H1 (cell line): ENCODE data around the gene SRSF7. TPM values are rescaled to one million over a fixed set of nuclear protein-coding genes. Genes with fewer than 3 reads are reported as not detected.

Experiments
- CTCF ChIA-PET: fragments of 300-600 bp; sonication (Branson Sonifier 250); formaldehyde crosslinking; loops from one replicate; lab custom pipeline; 2021; ENCODE audit not compliant: partially characterized antibody; lab: Charles Lee
- POLR2A ChIA-PET: fragments of 300-600 bp; sonication (Branson Sonifier 250); formaldehyde crosslinking; loops from one replicate; lab custom pipeline; 2021; ENCODE audit warnings: inconsistent platforms; ENCODE audit not compliant: partially characterized antibody; lab: Charles Lee
- DNase-seq, 2 experiments: peaks; one replicate each; pipeline versions ENCODE4 v3.0.0 to v3.0.0-alpha.2; 2010 to 2022; ENCODE audit warnings: low spot score in 2 of 2, low read depth in 1 of 2, mixed read lengths in 1 of 2
- FAIRE-seq: peaks from 2 replicates; lab custom pipeline; 2011; peaks lifted over from hg19 to GRCh38; lab: Jason Lieb, UNC
- H2AFZ ChIP-seq: 2 replicates; pipeline ENCODE4 v1.8.1; 2012; ENCODE audit warnings: low read length, inconsistent platforms
- H2AK5ac ChIP-seq: 2 replicates; pipeline ENCODE4 v1.6.1; 2013; ENCODE audit warnings: low read depth, low read length
- H2BK120ac ChIP-seq: replicated peaks from 2 replicates; pipeline ENCODE3; 2013; ENCODE audit warnings: low read depth, low read length, inconsistent platforms
- H2BK12ac ChIP-seq: 2 replicates; pipeline ENCODE4 v1.6.1; 2013; ENCODE audit warnings: low read depth, low read length
- H2BK15ac ChIP-seq: 2 replicates; pipeline ENCODE4 v1.6.1; 2013; ENCODE audit warnings: low read length
- H2BK20ac ChIP-seq: 2 replicates; pipeline ENCODE4 v1.6.1; 2013; ENCODE audit warnings: low read length
- H2BK5ac ChIP-seq: 2 replicates; pipeline ENCODE4 v1.6.1; 2013; ENCODE audit warnings: low read depth, low read length
- H3K14ac ChIP-seq: 2 replicates; pipeline ENCODE4 v1.6.1; 2013; ENCODE audit warnings: inconsistent platforms; ENCODE audit not compliant: insufficient read length
- H3K18ac ChIP-seq: 2 replicates; pipeline ENCODE4 v1.6.1; 2013; ENCODE audit warnings: low read length; ENCODE audit errors: extremely low read depth
- H3K23ac ChIP-seq: 2 replicates; pipeline ENCODE4 v1.6.1; 2013; ENCODE audit warnings: inconsistent platforms; ENCODE audit not compliant: insufficient read length
- H3K23me2 ChIP-seq: 2 replicates; pipeline ENCODE4 v1.6.1; 2013; ENCODE audit warnings: low read depth, low read length
- H3K27ac ChIP-seq: 2 replicates; pipeline ENCODE4 v1.6.1; 2011; ENCODE audit warnings: low read depth, low read length, inconsistent platforms
- H3K27me3 ChIP-seq, 4 experiments: replicated peaks in 1 of 4; 1 replicate in 1 of 4; 2 replicates in 3 of 4; pipeline versions ENCODE4 v1.6.1 to v1.8.1; 2011 to 2013; ENCODE audit warnings: low read length in 3 of 4, mild to moderate bottlenecking in 3 of 4, inconsistent platforms in 2 of 4, mixed read lengths in 2 of 4, moderate library complexity in 1 of 4; ENCODE audit not compliant: control insufficient read depth in 3 of 4, insufficient read depth in 3 of 4; ENCODE audit errors: extremely low read depth in 1 of 4
- H3K36me3 ChIP-seq, 4 experiments: 2 replicates each; pipeline versions ENCODE4 v1.6.1 to v1.8.1; 2011 to 2013; ENCODE audit warnings: mild to moderate bottlenecking in 4 of 4, low read length in 3 of 4, moderate library complexity in 2 of 4, control low read depth in 1 of 4, inconsistent platforms in 1 of 4; ENCODE audit not compliant: insufficient read depth in 4 of 4, control insufficient read depth in 2 of 4
- H3K4ac ChIP-seq: replicated peaks from 2 replicates; pipeline ENCODE3; 2013; ENCODE audit warnings: low read length, low read depth, mixed read lengths, inconsistent platforms; ENCODE audit not compliant: insufficient read length
- H3K4me1 ChIP-seq, 4 experiments: replicated peaks in 1 of 4; 1 replicate in 1 of 4; 2 replicates in 3 of 4; pipeline versions ENCODE4 v1.6.1 to v1.8.1; 2011 to 2013; ENCODE audit warnings: low read length in 3 of 4, inconsistent platforms in 2 of 4, mixed read lengths in 1 of 4; ENCODE audit not compliant: insufficient read depth in 4 of 4, control insufficient read depth in 3 of 4
- H3K4me2 ChIP-seq, 2 experiments: 2 replicates each; pipeline versions ENCODE4 v1.6.1 to v1.8.1; 2011 to 2013; ENCODE audit warnings: low read depth in 2 of 2, low read length in 2 of 2, control low read depth in 1 of 2, inconsistent platforms in 1 of 2, mild to moderate bottlenecking in 1 of 2; ENCODE audit not compliant: insufficient read depth in 1 of 2
- H3K4me3 ChIP-seq, 4 experiments: fragments of 200-600, 300-600 bp in 1 of 4; sonication (generic), shearing (Covaris generic), sonication (Bioruptor Twin) in 1 of 4; 2 replicates each; pipeline versions ENCODE4 v1.5.1 to v1.8.1; 2011 to 2016; ENCODE audit warnings: low read length in 4 of 4, low read depth in 3 of 4, control low read depth in 2 of 4, inconsistent platforms in 2 of 4, mild to moderate bottlenecking in 2 of 4, mixed read lengths in 1 of 4, moderate library complexity in 1 of 4; ENCODE audit not compliant: insufficient read depth in 2 of 4; ENCODE audit errors: extremely low read depth in 1 of 4
- H3K56ac ChIP-seq: replicated peaks from 2 replicates; pipeline ENCODE3; 2013; ENCODE audit warnings: low read depth, mild to moderate bottlenecking, mixed read lengths, low read length, inconsistent platforms; ENCODE audit not compliant: insufficient read length
- H3K79me1 ChIP-seq: 2 replicates; pipeline ENCODE4 v1.6.1; 2013; ENCODE audit warnings: low read depth, low read length, control low read depth
- H3K79me2 ChIP-seq, 2 experiments: 2 replicates each; pipeline versions ENCODE4 v1.6.1 to v1.8.1; 2012 to 2013; ENCODE audit warnings: low read length in 2 of 2, mild to moderate bottlenecking in 2 of 2, inconsistent platforms in 1 of 2; ENCODE audit not compliant: insufficient read depth in 2 of 2, control insufficient read depth in 1 of 2
- H3K9ac ChIP-seq, 4 experiments: replicated peaks in 1 of 4; 1 replicate in 1 of 4; 2 replicates in 3 of 4; pipeline versions ENCODE4 v1.6.1 to v1.8.1; 2011 to 2013; ENCODE audit warnings: low read depth in 3 of 4, low read length in 3 of 4, control low read depth in 2 of 4, mild to moderate bottlenecking in 2 of 4, moderate library complexity in 2 of 4, inconsistent platforms in 1 of 4; ENCODE audit errors: extremely low read depth in 1 of 4
- H3K9me3 ChIP-seq, 2 experiments: 2 replicates each; pipeline versions ENCODE4 v1.6.1 to v1.8.1; 2012 to 2013; ENCODE audit warnings: mild to moderate bottlenecking in 2 of 2, moderate library complexity in 2 of 2, control low read depth in 1 of 2, inconsistent platforms in 1 of 2, low read depth in 1 of 2, low read length in 1 of 2, mixed read lengths in 1 of 2; ENCODE audit not compliant: insufficient read depth in 2 of 2
- H4K20me1 ChIP-seq, 2 experiments: replicated peaks in 1 of 2; 2 replicates each; pipeline versions ENCODE3 to v1.8.1; 2011 to 2013; ENCODE audit warnings: inconsistent platforms in 2 of 2, low read length in 2 of 2, mild to moderate bottlenecking in 1 of 2; ENCODE audit not compliant: insufficient read depth in 2 of 2, control insufficient read depth in 1 of 2
- H4K5ac ChIP-seq: 2 replicates; pipeline ENCODE4 v1.6.1; 2013; ENCODE audit warnings: low read length, low read depth, mixed read lengths, inconsistent platforms; ENCODE audit not compliant: insufficient read length
- H4K8ac ChIP-seq: 2 replicates; pipeline ENCODE4 v1.8.0; 2013; ENCODE audit warnings: mild to moderate bottlenecking, moderate library complexity, low read length, inconsistent platforms; ENCODE audit not compliant: insufficient read depth; ENCODE audit errors: extremely low read depth
- H4K91ac ChIP-seq: replicated peaks from 2 replicates; pipeline ENCODE3; 2013; ENCODE audit warnings: low read length, mixed read lengths, inconsistent platforms; ENCODE audit not compliant: insufficient read length
- BRCA1 ChIP-seq: IDR thresholded peaks from 2 replicates; pipeline ENCODE4 v1.6.1; 2012; ENCODE audit warnings: low read depth, low read length, improper control_type of control experiment
- HDAC6 ChIP-seq: IDR thresholded peaks from one replicate; pipeline ENCODE4 v1.7.1; 2012; ENCODE audit warnings: low read depth, mild to moderate bottlenecking, inconsistent platforms, low read length, moderate library complexity
- KDM5A ChIP-seq: fragments of 200-600 bp; IDR thresholded peaks from 2 replicates; pipeline ENCODE4 v1.7.1; 2012; ENCODE audit warnings: mild to moderate bottlenecking, low read length, inconsistent platforms, mixed read lengths
- NRF1 ChIP-seq: IDR thresholded peaks from 2 replicates; pipeline ENCODE4 v1.6.1; 2011; ENCODE audit warnings: mild to moderate bottlenecking, low read depth, low read length, improper control_type of control experiment
- PHF8 ChIP-seq: fragments of 200-600 bp; sonication (generic); conservative IDR thresholded peaks from 2 replicates; pipeline ENCODE4 v1.7.1; 2012; ENCODE audit warnings: low read depth, mild to moderate bottlenecking, inconsistent platforms, low read length, moderate library complexity
- RAD21 ChIP-seq, 2 experiments: IDR thresholded peaks in 1 of 2; conservative IDR thresholded peaks in 1 of 2; 2 replicates each; pipeline ENCODE4 v1.6.1; 2011; ENCODE audit warnings: low read depth in 2 of 2, low read length in 2 of 2, improper control_type of control experiment in 1 of 2, inconsistent platforms in 1 of 2, mild to moderate bottlenecking in 1 of 2, moderate library complexity in 1 of 2
- RFX5 ChIP-seq: IDR thresholded peaks from 2 replicates; pipeline ENCODE4 v1.6.1; 2011; ENCODE audit warnings: low read depth, low read length, improper control_type of control experiment, borderline replicate concordance
- SP4 ChIP-seq: IDR thresholded peaks from 2 replicates; pipeline ENCODE4 v1.6.1; 2012; ENCODE audit warnings: low read length, inconsistent platforms
- WGBS, 2 experiments: shearing (Covaris generic) in 1 of 2; methylation state at CpG; one replicate each; pipeline versions ENCODE4 v1.1.6 to v1.1.7; 2013 to 2015; ENCODE audit warnings: low lambda C conversion rate in 2 of 2, mixed read lengths in 2 of 2, inconsistent platforms in 1 of 2, low coverage in 1 of 2, missing lambda C conversion rate in 1 of 2; ENCODE audit not compliant: insufficient replicate concordance in 2 of 2, insufficient coverage in 1 of 2, insufficient read length in 1 of 2; ENCODE audit errors: extremely low coverage in 1 of 2, missing lambda C conversion rate in 1 of 2; 5-methylcytosine and 5-hydroxymethylcytosine counted together
- polyA plus RNA-seq, 7 experiments: library from polyadenylated mRNA; depleted of rRNA in 3 of 7; stranded (reverse) in 5 of 7; unstranded in 2 of 7; fragments of >200 nt in 5 of 7; fragments of 200-250 nt in 2 of 7; gene quantifications; 1 replicate in 5 of 7; 2 replicates in 1 of 7; 4 replicates in 1 of 7; pipeline versions ENCODE4 v1.2.1 to v1.2.3, GENCODE V29; 2011 to 2013; ENCODE audit warnings: missing spikeins in 2 of 7, mixed read lengths in 2 of 7
- total RNA-seq: library from RNA; stranded (reverse); fragmentation: NEBNext Ultra II Directional; extraction: Animal tissue kit (Norgen Biotek cat#: 25700); gene quantifications from 2 replicates; pipeline ENCODE4 v1.2.1, GENCODE V29; 2021

The SRSF7 gene
- total and polyA plus RNA-seq, 2 of the 8 experiments (the other 6 are each of a cell fraction or from before 2014, with no cell fraction given): 370 to 415 TPM

DNA sequence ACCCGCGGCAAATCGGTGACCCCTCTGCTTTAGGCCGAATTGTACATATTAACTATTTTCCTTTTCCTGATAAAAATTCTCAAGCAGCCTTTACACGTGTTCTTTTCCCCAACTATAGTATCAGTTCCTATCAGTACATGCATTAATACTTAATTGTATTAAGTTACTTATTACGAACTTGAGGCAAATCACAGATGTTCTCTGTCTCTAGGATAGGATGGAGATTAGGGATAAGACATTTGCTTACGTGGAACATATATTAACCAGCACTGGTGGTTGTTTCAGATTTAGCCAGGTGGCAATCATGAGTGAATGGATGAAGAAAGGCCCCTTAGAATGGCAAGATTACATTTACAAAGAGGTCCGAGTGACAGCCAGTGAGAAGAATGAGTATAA lies 27.5 kb upstream of the SRSF7 start:
- H3K4ac ChIP-seq: no peak overlapping the region
- no peak overlapping the region for H2BK120ac ChIP-seq
- H4K5ac ChIP-seq: no peak overlapping the region
- H4K91ac ChIP-seq: no peak overlapping the region
- H2AFZ ChIP-seq: peak overlapping the region; percentile 83; the same call in 1 of the 2 replicates
- peak overlapping the region; percentile 78 to 98 (median 90) for H3K4me3 ChIP-seq
- peak overlapping the region; percentile 67 to 92 for H3K4me2 ChIP-seq
- H3K79me2 ChIP-seq: no peaks in the 10 kb centered on the region; a peak in 1 of 4 replicates
- H4K8ac ChIP-seq: no peak overlapping the region; the same call in 1 of the 2 replicates
- H3K36me3 ChIP-seq: peaks cover 0 to 6% (median 5%) of the 10 kb centered on the region in 4 experiments; a peak in 4 of 8 replicates
- H3K79me1 ChIP-seq: 0 out of 2 replicates have a peak, but pooled peaks cover 5% of the 10 kb centered on the region
- no peaks in the 10 kb centered on the region; a peak in 2 of 7 replicates for H3K27me3 ChIP-seq
- DNase-seq (no peak), FAIRE-seq (no peak)
- H3K14ac ChIP-seq: no peak overlapping the region
- H4K20me1 ChIP-seq: no peaks in the 10 kb centered on the region
- H3K56ac ChIP-seq: no peak overlapping the region
- CTCF ChIA-PET: interaction anchor here (0.8 kb wide), 1 partner anchor 52 kb away, joined by 3 read pairs; no protein-coding TSS in a partner anchor
- POLR2A ChIA-PET: interaction anchor here (3.4 kb wide), 1 partner anchor 28 kb away, joined by 28 read pairs; the partner anchor contains the start of gene SRSF7
- no peak overlapping the region for H2BK12ac ChIP-seq
- no peak overlapping the region for H2BK5ac ChIP-seq
- H3K23me2 ChIP-seq: no peaks in the 10 kb centered on the region
- no peak overlapping the region for H3K18ac ChIP-seq
- no peak overlapping the region for H3K27ac ChIP-seq
- no peak overlapping the region for H2AK5ac ChIP-seq
- no peaks in the 10 kb centered on the region for H3K4me1 ChIP-seq
- TF ChIP-seq RFX5 (no peak), PHF8 (no peak), BRCA1 (no peak), NRF1 (no peak), RAD21 (IDR thresholded peaks at IDR 0.05 in 1 of 2, conservative IDR thresholded peaks at IDR 0.05 in 1 of 2; ENCODE audit: low read depth in 2 of 2, low read length in 2 of 2) (no peak), KDM5A (no peak), SP4 (no peak), HDAC6 (no peak)
- peak overlapping the region; percentile 45 to 96 (median 76) for H3K9ac ChIP-seq
- no peaks in the 10 kb centered on the region for H3K9me3 ChIP-seq
- 40% methylated on average over 8 of the region's 8 CpGs; no CpG with 5 or more reads in 1 of the 2 experiments for WGBS, 2 experiments
- no peak overlapping the region for H2BK15ac ChIP-seq
- no peak overlapping the region for H3K23ac ChIP-seq
- no peak overlapping the region for H2BK20ac ChIP-seq
